AML-193 (cell line): Measurements from ENCODE around the gene CD52.

ENCODE experiments used
- DNase-seq, 2 experiments: peaks; one replicate each; lab custom pipeline; 2025; lab: John Stamatoyannopoulos, UW

CD52 gene

GRCh38 chr1:26335774-26336476 lies 18.2 kb downstream of the CD52 start:
- no peak for DNase-seq

GRCh38 chr1:26336477-26337205 lies 18.9 kb downstream of the CD52 start:
- DNase-seq: no peak

GRCh38 chr1:26337206-26337535 lies 19.4 kb downstream of the CD52 start:
- DNase-seq: no peak

DNA sequence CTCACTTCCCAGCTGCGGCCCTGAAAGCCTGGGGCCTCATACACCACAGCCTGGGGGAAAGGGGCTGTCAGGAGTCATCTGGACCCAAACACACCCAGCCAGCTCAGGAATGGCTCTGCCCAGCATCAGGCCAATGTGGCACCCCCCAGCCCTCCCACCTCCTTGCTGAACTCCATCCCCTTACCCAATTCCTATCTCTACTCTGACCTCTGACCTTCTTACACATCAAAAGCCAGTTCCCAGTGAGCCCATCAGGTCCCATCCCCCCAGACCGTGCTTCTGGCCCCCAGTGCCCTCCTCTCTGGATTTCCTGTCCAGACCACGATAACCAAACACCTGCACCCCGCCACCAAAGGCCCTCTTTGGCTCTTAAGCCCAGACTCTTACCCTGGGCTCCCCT lies 19.9 kb downstream of the CD52 start:
- no peak for DNase-seq

DNA sequence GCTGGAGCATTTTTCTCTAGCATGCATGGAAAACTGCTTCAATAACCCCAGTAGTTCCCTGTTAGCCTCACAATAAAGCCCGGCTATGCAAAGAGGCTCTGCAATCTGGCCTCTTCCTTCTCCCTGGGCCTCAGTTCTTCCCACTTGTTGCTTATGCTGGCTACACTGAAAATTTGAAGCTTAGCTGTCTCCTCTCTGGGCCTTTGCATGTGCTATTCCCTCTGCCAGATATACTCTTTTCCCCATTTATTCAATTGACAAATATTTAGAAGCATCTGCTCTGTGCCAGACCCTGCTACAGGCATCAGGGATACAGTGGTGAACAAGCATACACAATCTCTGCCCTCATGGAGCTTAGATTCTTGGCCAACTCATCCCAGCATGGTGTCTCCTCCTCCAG lies 20.9 kb downstream of the CD52 start:
- no peak for DNase-seq

GRCh38 chr1:26340047-26340481 lies 22.3 kb downstream of the CD52 start:
- no peak for DNase-seq

GRCh38 chr1:26344147-26344920 lies 26.6 kb downstream of the CD52 start:
- no peak for DNase-seq

GRCh38 chr1:26345718-26346117 lies 28.0 kb downstream of the CD52 start:
- no peak for DNase-seq

- no peak for DNase-seq
Observed at GRCh38 chr1:26346274-26347033, 28.7 kb downstream of the CD52 start.

DNA sequence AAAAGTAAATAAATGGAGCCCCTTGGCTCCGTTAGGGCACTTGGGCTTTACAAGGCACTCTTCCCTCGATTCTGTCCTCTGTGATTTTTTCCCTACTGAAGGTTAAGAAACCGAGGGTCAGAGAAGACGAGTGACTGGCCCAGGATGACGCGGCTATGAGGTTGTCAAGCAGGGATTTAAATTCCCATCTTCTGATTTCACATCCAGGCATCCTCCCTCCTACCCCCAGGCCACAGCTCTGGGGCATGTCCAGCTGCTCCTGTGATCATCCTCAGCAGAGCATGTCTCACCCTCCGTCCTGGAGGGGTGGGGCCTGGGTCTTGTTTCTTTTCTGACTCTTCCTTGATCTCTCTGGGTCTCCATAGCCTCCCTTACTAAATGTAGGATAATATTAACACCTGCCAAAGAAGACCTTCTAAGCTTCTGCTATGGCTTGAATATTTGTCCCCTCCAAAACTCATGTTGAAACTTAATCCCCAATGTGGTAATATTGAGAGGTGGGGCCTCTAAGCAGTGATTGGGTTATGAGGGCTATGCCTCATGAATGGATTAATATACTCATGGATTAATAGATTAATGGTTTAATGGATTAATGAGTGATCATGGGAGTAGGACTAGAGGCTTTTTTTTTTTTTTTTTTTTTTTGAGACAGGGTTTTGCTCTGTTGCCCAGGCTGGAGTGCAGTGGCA lies 31.6 kb downstream of the CD52 start:
- DNase-seq: no peak

DNA sequence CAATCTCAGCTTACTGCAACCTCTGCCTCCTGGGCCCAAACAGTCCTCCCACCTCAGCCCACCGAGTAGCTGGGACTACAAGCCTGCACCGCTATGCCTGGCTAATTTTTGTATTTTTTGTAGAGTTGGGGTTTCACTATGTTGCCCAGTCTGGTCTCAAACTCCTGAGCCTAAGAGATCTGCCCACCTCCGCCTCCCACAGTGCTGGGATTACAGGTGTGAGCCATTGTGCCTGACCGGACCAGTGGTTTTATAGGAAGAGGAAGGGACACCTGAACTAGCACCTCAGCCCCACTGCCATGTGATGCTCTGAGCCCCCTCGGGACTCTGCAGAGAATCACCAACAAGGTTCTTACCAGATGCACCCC lies 32.1 kb downstream of the CD52 start:
- no peak for DNase-seq

- no peak for DNase-seq
Observed at GRCh38 chr1:26350343-26350700, 32.6 kb downstream of the CD52 start.

DNA sequence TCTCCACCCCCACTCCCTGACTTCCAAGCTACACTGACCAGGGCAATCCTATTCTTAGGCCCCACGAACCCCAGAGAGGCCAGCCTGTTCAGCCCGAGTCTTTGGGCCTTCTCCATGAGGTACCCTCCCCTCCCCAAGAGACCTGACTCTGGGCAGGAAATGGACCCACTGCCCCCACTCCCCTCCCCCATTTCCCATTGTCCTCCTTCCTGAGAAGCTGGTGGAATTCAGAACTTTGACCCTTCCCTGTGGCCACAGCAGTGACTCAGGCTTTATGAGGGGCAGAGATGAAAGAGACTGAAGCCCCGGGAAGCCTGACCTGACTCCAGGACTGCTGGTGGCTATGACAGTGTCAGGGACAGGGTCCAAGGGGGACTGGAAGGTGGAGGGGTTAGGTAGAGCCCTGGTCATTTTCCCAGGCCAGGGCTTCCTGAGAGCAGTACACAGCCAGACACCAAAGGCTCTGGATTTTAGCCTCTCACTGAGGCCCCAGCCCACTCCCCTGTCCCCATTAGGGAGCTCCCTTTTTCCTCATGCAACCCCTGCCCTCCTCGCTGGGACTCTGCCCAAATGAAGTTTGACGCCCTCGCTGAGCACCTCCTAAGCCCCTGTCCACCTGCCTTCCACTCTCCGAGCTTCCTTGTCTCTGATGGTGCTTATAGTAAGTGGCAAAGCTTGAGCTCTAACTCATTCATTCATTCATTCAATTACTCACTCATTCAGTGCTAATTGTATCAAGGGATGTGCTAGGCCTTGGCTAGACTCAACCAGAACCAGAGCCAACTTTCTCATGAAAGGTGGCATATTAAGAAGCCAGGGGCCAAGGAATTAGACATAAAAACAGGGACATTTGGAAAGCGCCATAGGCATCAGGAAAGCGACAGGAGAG lies 33.2 kb downstream of the CD52 start:
- DNase-seq: no peak

DNA sequence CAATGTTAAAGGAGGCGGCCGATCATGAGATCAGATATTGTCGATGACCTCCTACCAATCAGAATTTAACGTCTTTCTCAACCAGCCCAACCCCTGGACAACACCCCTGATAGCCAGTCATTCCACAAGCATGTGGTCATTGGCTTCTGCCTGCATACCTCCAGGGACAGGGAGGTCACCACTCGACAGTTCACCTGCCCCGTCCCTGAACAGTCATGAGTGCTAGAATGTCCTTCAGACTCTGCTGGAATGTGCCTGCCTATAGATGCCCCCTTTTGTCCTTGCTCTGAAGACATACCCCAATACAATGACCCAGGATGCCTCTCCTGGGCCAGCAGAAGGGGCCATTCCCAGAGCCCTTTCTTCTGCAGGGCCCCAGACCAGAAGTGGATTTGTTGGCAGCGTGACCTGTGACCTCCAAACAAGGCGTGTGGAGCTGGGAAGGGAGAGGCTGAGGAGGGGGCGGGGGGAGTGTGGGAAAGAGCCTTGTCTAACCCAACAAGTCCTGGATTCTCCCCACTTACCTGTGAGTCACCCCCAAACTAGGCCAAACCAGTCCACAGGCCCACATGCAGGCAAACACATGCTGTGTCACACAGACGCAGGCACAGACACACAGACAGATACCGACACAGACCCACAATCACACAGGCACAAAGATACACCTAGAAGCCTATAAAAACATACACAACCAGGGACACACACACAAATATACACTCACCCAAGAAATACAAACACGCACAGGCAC lies 34.0 kb downstream of the CD52 start:
- DNase-seq: no peak

DNA sequence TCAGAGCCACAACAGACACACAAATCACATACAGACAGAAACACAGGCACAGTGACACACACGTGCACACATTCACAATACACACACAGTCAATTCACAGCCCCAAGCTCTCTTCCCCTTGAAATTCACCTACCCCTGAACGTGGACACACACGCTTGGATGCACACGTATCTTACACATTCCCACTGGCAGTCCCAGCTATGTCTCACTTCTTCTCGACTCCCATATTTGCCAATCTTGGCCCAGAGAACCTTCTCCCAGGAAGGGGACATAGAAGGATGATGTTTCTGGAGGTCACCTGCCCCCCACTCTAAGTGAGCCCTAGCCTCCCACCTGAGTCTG lies 34.6 kb downstream of the CD52 start:
- DNase-seq: no peak

DNA sequence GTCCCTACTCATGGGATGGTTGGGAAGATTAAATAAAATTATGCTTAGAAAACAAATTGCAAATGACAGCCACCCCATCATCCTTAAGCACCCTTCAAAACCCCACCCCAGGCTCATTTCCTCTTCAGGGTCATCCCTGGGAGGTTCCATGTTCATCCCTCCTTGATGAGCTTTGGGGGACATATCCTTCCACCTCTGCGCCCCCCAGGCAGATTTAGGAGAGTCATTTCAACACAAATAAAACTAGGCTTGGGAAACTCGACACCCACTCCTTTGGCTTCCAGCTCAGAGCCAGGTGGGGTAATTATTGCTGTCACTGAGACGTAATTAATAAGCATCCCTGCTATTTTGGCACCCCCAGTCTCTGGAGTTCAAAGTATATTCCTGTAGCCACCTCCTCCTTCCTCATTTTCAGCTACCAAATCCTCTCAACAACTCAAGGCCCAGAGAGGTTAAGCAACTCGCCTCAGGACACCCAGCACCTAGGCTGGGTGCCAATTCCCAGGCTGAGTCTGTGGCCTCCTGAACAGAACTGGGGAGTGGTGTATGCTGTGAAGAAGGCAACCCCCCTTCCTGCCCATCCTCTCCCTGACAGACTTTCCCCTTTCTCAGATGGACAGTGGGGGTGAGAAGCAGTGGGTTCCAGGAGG lies 35.6 kb downstream of the CD52 start:
- DNase-seq: no peak

- DNase-seq: no peak
Observed at GRCh38 chr1:26353976-26354820, 36.4 kb downstream of the CD52 start, which contains the start of gene CRYBG2. Gene CRYBG2, minus strand, starts transcription at chr1:26354130. Its CDS starts 7,473 bp downstream, at chr1:26346657.

DNA sequence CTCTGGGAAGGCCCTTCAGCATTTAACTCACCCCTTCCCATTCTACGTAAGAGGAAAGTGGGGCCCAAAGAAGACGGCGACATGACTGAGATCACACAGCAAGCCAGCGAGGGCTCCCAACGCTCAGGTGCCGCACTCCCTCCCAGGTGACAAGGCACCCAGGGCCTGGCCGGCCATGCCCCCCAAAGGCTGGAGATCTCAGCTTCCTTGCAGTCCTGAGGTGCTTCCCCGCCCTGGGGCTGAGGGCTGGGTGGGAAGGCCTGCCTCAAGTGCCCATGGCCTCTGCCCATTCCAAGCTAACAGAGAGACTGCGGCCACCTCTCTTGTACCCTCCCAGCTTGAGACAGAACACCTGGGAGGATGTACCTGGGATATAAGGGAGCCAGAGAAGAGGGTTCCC lies 37.2 kb downstream of the CD52 start:
- DNase-seq: no peak

DNA sequence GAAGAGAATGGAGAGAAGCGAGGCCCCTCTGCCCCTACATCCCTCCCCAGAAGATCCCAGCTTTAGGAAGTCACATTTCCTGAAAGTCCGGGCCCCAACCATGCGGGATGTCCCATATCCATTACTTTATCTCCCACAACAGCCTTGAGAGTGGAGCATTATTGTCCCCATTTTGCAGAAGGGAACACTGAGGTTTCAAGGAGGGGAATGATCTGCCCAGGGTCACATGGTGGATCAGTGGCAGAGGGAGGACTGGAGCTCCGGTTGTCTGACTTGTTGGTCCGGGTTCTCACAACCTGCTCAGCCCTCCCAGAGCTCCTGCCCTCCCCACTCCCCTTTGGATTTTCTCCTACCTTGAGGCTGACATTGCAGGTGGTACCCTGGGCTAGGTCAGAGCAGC lies 38.3 kb downstream of the CD52 start:
- no peak for DNase-seq
